IPS-15b (cell line): Measurements from ENCODE around the gene EVC2.

Experiments used
- H3K27me3 ChIP-seq: one replicate; pipeline ENCODE4 v1.6.1; 2013; ENCODE audit warnings: low read length; ENCODE audit not compliant: control insufficient read depth, insufficient read depth
- H3K36me3 ChIP-seq: one replicate; pipeline ENCODE4 v1.6.1; 2013; ENCODE audit warnings: low read length; ENCODE audit not compliant: control insufficient read depth, insufficient read depth
- H3K4me1 ChIP-seq: one replicate; pipeline ENCODE4 v1.6.1; 2013; ENCODE audit warnings: mild to moderate bottlenecking, low read length; ENCODE audit not compliant: control insufficient read depth, insufficient read depth
- H3K4me3 ChIP-seq: one replicate; pipeline ENCODE4 v1.5.1; 2013; ENCODE audit warnings: low read depth, low read length
- H3K9ac ChIP-seq: one replicate; pipeline ENCODE4 v1.6.1; 2013; ENCODE audit warnings: low read depth, mild to moderate bottlenecking, low read length
- H3K9me3 ChIP-seq: one replicate; pipeline ENCODE4 v1.6.1; 2013; ENCODE audit warnings: mild to moderate bottlenecking, low read length; ENCODE audit not compliant: control insufficient read depth, insufficient read depth

EVC2 gene

GRCh38 chr4:5515646-5516045 is 192.7 kb downstream of the EVC2 start:
- no peaks in the 10 kb centered on the region for H3K9me3 ChIP-seq
- H3K36me3 ChIP-seq: peaks cover 4% of the 10 kb centered on the region
- H3K27me3 ChIP-seq: no peaks in the 10 kb centered on the region
- no peak overlapping the region for H3K4me3 ChIP-seq
- no peak overlapping the region for H3K9ac ChIP-seq
- no peaks in the 10 kb centered on the region for H3K4me1 ChIP-seq
